Measurements from ENCODE around the gene CDH26.

DNA sequence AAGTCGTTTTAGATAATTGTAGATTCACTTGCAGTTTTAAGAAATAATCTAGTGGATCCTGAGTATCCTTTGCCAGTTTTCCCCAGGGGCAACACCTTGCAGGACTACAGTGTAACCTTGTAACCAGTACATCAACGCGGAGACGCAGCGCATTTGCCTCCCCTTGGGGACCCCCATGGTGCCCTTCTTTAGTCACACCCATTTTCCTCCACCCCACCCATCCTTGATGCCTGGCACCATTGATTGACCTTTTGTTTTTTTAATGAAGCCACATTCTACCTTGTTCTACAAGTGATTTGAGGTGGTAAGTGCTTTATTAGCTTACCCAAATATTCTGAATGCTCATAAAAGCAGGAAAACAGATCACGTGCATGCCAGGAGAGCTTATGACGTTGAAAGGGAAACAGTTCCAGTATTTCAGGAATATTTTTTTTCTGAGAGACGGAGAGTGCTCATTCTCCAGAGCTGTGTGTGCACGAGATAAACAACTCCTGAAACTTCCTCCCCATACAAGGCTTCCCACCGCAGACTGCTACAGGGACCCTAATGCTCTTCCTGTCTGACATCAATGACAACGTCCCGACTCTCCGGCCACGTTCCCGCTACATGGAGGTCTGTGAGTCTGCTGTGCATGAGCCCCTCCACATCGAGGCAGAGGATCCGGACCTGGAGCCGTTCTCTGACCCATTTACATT is 35.7 kb downstream of the CDH26 start:
- no peak for TF ChIP-seq POLR2A (IDR thresholded peaks at IDR 0.05; ENCODE audit: low read length)
- TF ChIP-seq GATA1 (IDR thresholded peaks at IDR 0.05; ENCODE audit: low read depth, low read length), result no peak

Data from erythroblast (primary cell).